Renal pelvis (tissue), 4 donors: ENCODE data around the gene ATP8B1. TPM values are rescaled to one million over a fixed set of nuclear protein-coding genes. Genes with fewer than 3 reads are reported as not detected.

ENCODE experiments used
- DNase-seq: peaks from one replicate; pipeline ENCODE4 v3.0.0-alpha.2; 2013
- polyA plus RNA-seq, 3 donors: library from polyadenylated mRNA; unstranded; fragments of 120-200 nt; gene quantifications; one replicate each; pipeline ENCODE4 v1.2.1, GENCODE V29; 2013; ENCODE audit not compliant: insufficient read length in 3 of 3

ATP8B1 gene
- polyA plus RNA-seq, 3 donors, result 23.5 to 33.0 (median 25.1) TPM

- DNase-seq, result no peak
These were observed 178.1 kb downstream of the ATP8B1 start for GRCh38 chr18:57624988-57625387.

DNA sequence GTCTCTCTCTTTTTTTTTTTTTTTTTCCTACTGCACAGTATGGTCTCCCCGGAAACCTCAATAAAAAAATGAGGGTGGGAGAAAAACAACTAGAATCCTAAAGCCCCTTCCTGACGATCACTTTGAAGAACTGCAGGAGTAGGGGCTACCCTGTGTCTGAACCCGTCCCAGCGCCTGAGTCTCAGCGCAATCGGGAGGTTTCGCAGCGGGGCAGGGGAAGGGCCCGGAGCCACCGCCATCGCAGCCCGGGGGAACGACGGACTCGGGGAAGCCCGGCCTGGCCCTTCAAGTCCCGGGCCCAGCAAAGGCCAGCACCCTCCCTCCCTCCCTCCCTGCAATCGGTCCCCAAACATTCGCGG lies 181.9 kb downstream of the ATP8B1 start:
- DNase-seq, result no peak

DNA sequence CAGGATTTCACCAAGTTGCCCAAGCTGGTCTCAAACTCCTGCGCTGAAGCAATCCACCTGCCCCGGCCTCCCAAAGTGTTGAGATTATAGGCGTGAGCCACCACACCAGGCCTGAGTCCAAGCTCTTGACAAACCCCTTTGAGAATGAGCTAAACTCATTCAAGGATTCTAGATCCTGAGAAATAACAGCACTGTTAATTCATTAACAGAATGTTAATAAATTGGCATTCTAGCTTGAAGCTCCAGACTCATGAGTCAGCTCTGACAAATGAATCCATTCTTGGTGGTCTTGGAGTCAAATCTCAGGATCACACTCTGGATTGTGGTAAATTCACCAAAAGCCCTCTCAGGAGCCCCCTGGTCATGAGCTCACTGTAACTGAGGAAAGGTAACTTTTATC lies 183.2 kb downstream of the ATP8B1 start:
- no peak for DNase-seq

DNA sequence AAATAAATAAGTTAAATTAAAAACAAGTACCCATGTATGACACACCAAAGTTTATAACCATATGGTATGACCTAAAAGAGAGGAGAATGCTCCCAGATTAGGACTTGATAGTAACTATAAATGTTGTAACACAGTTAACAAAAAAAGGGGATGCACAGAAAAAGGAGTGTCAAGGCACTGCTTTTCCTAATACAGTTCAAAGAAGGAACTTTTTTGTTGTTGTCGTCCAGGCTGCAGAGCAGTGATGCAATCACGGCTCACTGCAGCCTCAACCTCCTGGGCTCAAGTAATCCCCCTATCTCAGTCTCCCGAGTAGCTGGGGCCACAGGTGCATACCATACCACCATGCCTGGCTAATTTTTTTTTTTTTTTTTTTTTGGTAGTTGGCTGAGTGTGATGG lies 184.2 kb downstream of the ATP8B1 start:
- no peak for DNase-seq

DNA sequence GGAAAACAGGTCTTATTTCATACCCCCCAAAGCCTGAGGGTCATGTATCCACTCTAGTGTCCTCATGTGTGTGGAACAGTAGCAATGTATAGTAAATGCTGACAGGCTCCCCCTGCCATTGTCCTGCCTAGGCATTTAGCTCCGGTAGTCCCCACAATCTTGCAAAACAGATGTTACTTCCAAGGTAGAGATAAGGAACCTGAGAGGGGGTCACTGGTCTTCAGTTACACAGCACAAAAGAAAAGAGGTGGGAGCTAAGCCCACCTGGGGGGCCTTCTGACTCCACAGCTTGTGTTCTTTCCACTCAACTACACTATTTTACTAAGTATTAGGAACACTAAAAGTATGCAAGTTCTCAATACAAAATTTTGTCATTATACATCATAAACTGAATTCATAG lies 199.2 kb downstream of the ATP8B1 start:
- DNase-seq, result no peak

Other genes starting within 250 kb of the ATP8B1 start
- gene FECH, start 216.6 kb downstream of the ATP8B1 start, polyA plus RNA-seq, result 10 to 100 TPM; 31.6 to 43.6 (median 39.0) TPM
- gene NARS1, start 181.5 kb downstream of the ATP8B1 start, polyA plus RNA-seq, result 100 to 1,000 TPM; 178 to 204 (median 192) TPM
- 100 to 1,000 TPM; 103 to 179 (median 152) TPM for gene NEDD4L, start 240.9 kb upstream of the ATP8B1 start, polyA plus RNA-seq